IMR-90 (cell line): ENCODE measurements around the gene BRD4. TPM values are rescaled to one million over a fixed set of nuclear protein-coding genes. Genes with fewer than 3 reads are reported as not detected.
A peak's percentile ranks its signal among the peaks of the same experiment; 100 is the strongest.

Experiments
- ATAC-seq: fragments of 200-7000 bp; cut with Tn5 transposase; 2 replicates; pipeline ENCODE4 v1.9.1; 2020; ENCODE audit warnings: low read depth, mild to moderate bottlenecking, moderate library complexity
- BruUV-seq: library from RNA; stranded (reverse); fragments of 400-500 nt; replicated peaks from 2 replicates; lab custom pipeline; 2021; lab: Mats Ljungman, UMichigan
- CTCF ChIA-PET: fragments of 300-600 bp; formaldehyde crosslinking; extraction: SDS; loops from one replicate; lab custom pipeline; 2021; ENCODE audit warnings: antibody characterized with exemption; lab: Yijun Ruan, JAX
- POLR2A ChIA-PET: fragments of 300-600 bp; sonication (Branson Sonifier 250); formaldehyde crosslinking; loops from one replicate; lab custom pipeline; 2022; ENCODE audit warnings: antibody characterized with exemption; ENCODE audit not compliant: unreplicated experiment; lab: Charles Lee
- DNase-seq: peaks from one replicate; pipeline ENCODE4 v3.0.0; 2013
- H2AFZ ChIP-seq: replicated peaks from 2 replicates; pipeline ENCODE3; 2013; ENCODE audit warnings: low read length, mild to moderate bottlenecking; ENCODE audit not compliant: poor library complexity
- H2AK5ac ChIP-seq: 2 replicates; pipeline ENCODE4 v1.6.1; 2013; ENCODE audit warnings: low read depth, low read length, inconsistent platforms
- H2AK9ac ChIP-seq: replicated peaks from 2 replicates; pipeline ENCODE3; 2013; ENCODE audit warnings: mild to moderate bottlenecking, low read depth, low read length, moderate library complexity; ENCODE audit not compliant: poor library complexity
- H2BK120ac ChIP-seq: 2 replicates; pipeline ENCODE4 v1.6.1; 2013; ENCODE audit warnings: low read depth, low read length, inconsistent platforms
- H2BK15ac ChIP-seq: 3 replicates; pipeline ENCODE4 v1.6.1; 2013; ENCODE audit warnings: low read depth, low read length, inconsistent platforms
- H2BK20ac ChIP-seq: 2 replicates; pipeline ENCODE4 v1.6.1; 2013; ENCODE audit warnings: low read depth, mild to moderate bottlenecking, inconsistent platforms, low read length, moderate library complexity
- H2BK5ac ChIP-seq: 2 replicates; pipeline ENCODE4 v1.6.1; 2013; ENCODE audit warnings: mild to moderate bottlenecking, low read depth, low read length, inconsistent platforms; ENCODE audit not compliant: poor library complexity, severe bottlenecking
- H3K14ac ChIP-seq: replicated peaks from 2 replicates; pipeline ENCODE4 v1.6.1; 2013; ENCODE audit warnings: low read depth, low read length, inconsistent platforms
- H3K18ac ChIP-seq: 2 replicates; pipeline ENCODE4 v1.6.1; 2013; ENCODE audit warnings: low read depth, low read length, control low read depth
- H3K23ac ChIP-seq: 2 replicates; pipeline ENCODE4 v1.6.1; 2013; ENCODE audit warnings: low read depth, low read length, inconsistent platforms
- H3K27ac ChIP-seq: 2 replicates; pipeline ENCODE4 v1.5.1; 2013; ENCODE audit warnings: mild to moderate bottlenecking, control low read depth, low read length; ENCODE audit not compliant: insufficient read depth
- H3K27me3 ChIP-seq: 2 replicates; pipeline ENCODE4 v1.6.1; 2013; ENCODE audit warnings: low read length; ENCODE audit not compliant: control insufficient read depth, insufficient read depth
- H3K36me3 ChIP-seq: 2 replicates; pipeline ENCODE4 v1.6.1; 2013; ENCODE audit warnings: low read length, mixed read lengths; ENCODE audit not compliant: control insufficient read depth, insufficient read depth
- H3K4ac ChIP-seq: 2 replicates; pipeline ENCODE4 v1.6.1; 2013; ENCODE audit warnings: low read depth, low read length, inconsistent platforms
- H3K4me1 ChIP-seq: 2 replicates; pipeline ENCODE4 v1.6.1; 2013; ENCODE audit warnings: low read length, mixed read lengths; ENCODE audit not compliant: control insufficient read depth, insufficient read depth
- H3K4me2 ChIP-seq: 2 replicates; pipeline ENCODE4 v1.6.1; 2013; ENCODE audit warnings: low read depth, mild to moderate bottlenecking, control low read depth, low read length, moderate library complexity
- H3K4me3 ChIP-seq: 2 replicates; pipeline ENCODE4 v1.5.1; 2013; ENCODE audit warnings: low read depth, mild to moderate bottlenecking, control low read depth, low read length, moderate library complexity; ENCODE audit not compliant: insufficient read depth
- H3K56ac ChIP-seq: 2 replicates; pipeline ENCODE4 v1.6.1; 2013; ENCODE audit warnings: low read length, inconsistent platforms; ENCODE audit not compliant: insufficient read depth; ENCODE audit errors: extremely low read depth
- H3K79me1 ChIP-seq, 2 experiments: 2 replicates each; pipeline ENCODE4 v1.6.1; 2013; ENCODE audit warnings: low read length in 2 of 2, inconsistent platforms in 1 of 2, low read depth in 1 of 2
- H3K9ac ChIP-seq: 2 replicates; pipeline ENCODE4 v1.6.1; 2013; ENCODE audit warnings: low read depth, low read length, control low read depth
- H3K9me1 ChIP-seq: 2 replicates; pipeline ENCODE4 v1.6.1; 2013; ENCODE audit warnings: low read length, inconsistent platforms; ENCODE audit not compliant: insufficient read depth
- H3K9me3 ChIP-seq: 2 replicates; pipeline ENCODE4 v1.6.1; 2013; ENCODE audit warnings: low read length; ENCODE audit not compliant: control insufficient read depth, insufficient read depth
- H4K20me1 ChIP-seq: 2 replicates; pipeline ENCODE4 v1.6.1; 2013; ENCODE audit warnings: low read length, inconsistent platforms; ENCODE audit not compliant: insufficient read depth
- H4K5ac ChIP-seq: 2 replicates; pipeline ENCODE4 v1.6.1; 2013; ENCODE audit warnings: mild to moderate bottlenecking, low read depth, low read length, control low read depth
- H4K8ac ChIP-seq, 2 experiments: 2 replicates each; pipeline ENCODE4 v1.6.1; 2013; ENCODE audit warnings: low read depth in 2 of 2, low read length in 2 of 2, control low read depth in 1 of 2, inconsistent platforms in 1 of 2
- H4K91ac ChIP-seq: 2 replicates; pipeline ENCODE4 v1.6.1; 2013; ENCODE audit warnings: low read depth, low read length, inconsistent platforms; ENCODE audit not compliant: insufficient read depth
- CEBPB ChIP-seq: IDR thresholded peaks from 2 replicates; pipeline ENCODE4 v1.6.1; 2012; ENCODE audit warnings: low read depth, low read length, improper control_type of control experiment
- ELK1 ChIP-seq: fragments of 150-350 bp; IDR thresholded peaks from 2 replicates; pipeline ENCODE4 v1.6.1; 2016; ENCODE audit warnings: low read depth, mild to moderate bottlenecking, low read length, moderate library complexity, borderline replicate concordance
- MAFK ChIP-seq: IDR thresholded peaks from 2 replicates; pipeline ENCODE4 v1.6.1; 2012; ENCODE audit warnings: low read depth, low read length, improper control_type of control experiment
- MAZ ChIP-seq: IDR thresholded peaks from 2 replicates; pipeline ENCODE4 v1.6.1; 2012; ENCODE audit warnings: low read depth, mild to moderate bottlenecking, low read length, improper control_type of control experiment, moderate library complexity, borderline replicate concordance
- POLR2A ChIP-seq: IDR thresholded peaks from 2 replicates; pipeline ENCODE4 v1.6.1; 2012; ENCODE audit warnings: mild to moderate bottlenecking, low read depth, low read length
- RAD21 ChIP-seq: IDR thresholded peaks from 2 replicates; pipeline ENCODE4 v1.6.1; 2012; ENCODE audit warnings: low read length, improper control_type of control experiment
- WGBS, 2 experiments: methylation state at CpG; one replicate each; pipeline versions ENCODE4 v1.1.5 to v1.1.7; 2013; ENCODE audit warnings: missing lambda C conversion rate in 2 of 2; ENCODE audit not compliant: insufficient read length in 1 of 2; ENCODE audit errors: extremely low coverage in 2 of 2; 5-methylcytosine and 5-hydroxymethylcytosine counted together
- dilution Hi-C: fragments of 300-500 bp; cut with HindIII; formaldehyde crosslinking; loops from one replicate; pipeline ENCODE4 v1.14.3; 2018; ENCODE audit warnings: low sequenced_read_pairs; ENCODE audit not compliant: unreplicated experiment
- in situ Hi-C: fragments of 300-500 bp; cut with MboI; formaldehyde crosslinking; loops from 3 replicates; pipeline ENCODE4 v1.14.3; 2019; ENCODE audit warnings: low sequenced_read_pairs, inconsistent platforms, mixed read lengths
- intact Hi-C: fragments of 100-400 bp; cut with micrococcal nuclease; formaldehyde crosslinking; loops from 2 replicates; pipeline ENCODE4 v1.10.0; 2022
- polyA plus RNA-seq, 3 experiments: library from polyadenylated mRNA; depleted of rRNA; stranded (reverse); fragments of >200 nt; gene quantifications; 2 replicates each; pipeline ENCODE4 v1.2.3, GENCODE V29; 2012; ENCODE audit warnings: low replicate concordance in 1 of 3
- total RNA-seq: library from RNA; depleted of rRNA; stranded (reverse); fragments of >200 nt; gene quantifications from 2 replicates; pipeline ENCODE4 v1.2.3, GENCODE V29; 2012
- TF ChIP-seq, protein P1 (sequence below): conservative IDR thresholded peaks from 2 replicates; pipeline ENCODE4 v1.5.1; 2012; ENCODE audit warnings: mild to moderate bottlenecking, low read depth, low read length, improper control_type of control experiment

The BRD4 gene
- total and polyA plus RNA-seq, 2 of the 4 experiments (the other 2 are of a cell fraction) = 7.0 to 21.1 TPM

- intact Hi-C loops (no loop called here), dilution Hi-C loops (no loop called here), in situ Hi-C loops (no loop called here)
- peak overlapping the region; percentile 8; the same call in 1 of the 2 replicates for H2AK5ac ChIP-seq
- no peak overlapping the region for H2AFZ ChIP-seq
- H2BK20ac ChIP-seq = no peak overlapping the region
- peaks cover 10 to 32% of the 10 kb centered on the region in 2 experiments; a peak in 3 of 4 replicates for H3K79me1 ChIP-seq
- no peak overlapping the region for H3K27ac ChIP-seq
- H3K4ac ChIP-seq = no peak overlapping the region
- no peak overlapping the region for H2BK5ac ChIP-seq
- DNase-seq (no peak), ATAC-seq (no peak)
- no peak overlapping the region for H3K9ac ChIP-seq
- no peaks in the 10 kb centered on the region for H3K27me3 ChIP-seq
- no peak overlapping the region for H2AK9ac ChIP-seq
- H3K36me3 ChIP-seq = peaks cover 44% of the 10 kb centered on the region
- H3K4me2 ChIP-seq = no peak overlapping the region
- no peak overlapping the region for H2BK120ac ChIP-seq
- no peak overlapping the region for H3K18ac ChIP-seq
- H3K23ac ChIP-seq = no peak overlapping the region
- H3K14ac ChIP-seq = no peak overlapping the region
- no peaks in the 10 kb centered on the region for H3K9me3 ChIP-seq
- H4K5ac ChIP-seq = no peak overlapping the region
- H3K56ac ChIP-seq = no peak overlapping the region
- H4K20me1 ChIP-seq = peaks cover 14% of the 10 kb centered on the region
- peaks cover 2% of the 10 kb centered on the region for H3K4me1 ChIP-seq
- H3K9me1 ChIP-seq = peaks cover 4% of the 10 kb centered on the region
- no peak for TF ChIP-seq RAD21
- no peak for TF ChIP-seq POLR2A
- TF ChIP-seq, protein P1, sequence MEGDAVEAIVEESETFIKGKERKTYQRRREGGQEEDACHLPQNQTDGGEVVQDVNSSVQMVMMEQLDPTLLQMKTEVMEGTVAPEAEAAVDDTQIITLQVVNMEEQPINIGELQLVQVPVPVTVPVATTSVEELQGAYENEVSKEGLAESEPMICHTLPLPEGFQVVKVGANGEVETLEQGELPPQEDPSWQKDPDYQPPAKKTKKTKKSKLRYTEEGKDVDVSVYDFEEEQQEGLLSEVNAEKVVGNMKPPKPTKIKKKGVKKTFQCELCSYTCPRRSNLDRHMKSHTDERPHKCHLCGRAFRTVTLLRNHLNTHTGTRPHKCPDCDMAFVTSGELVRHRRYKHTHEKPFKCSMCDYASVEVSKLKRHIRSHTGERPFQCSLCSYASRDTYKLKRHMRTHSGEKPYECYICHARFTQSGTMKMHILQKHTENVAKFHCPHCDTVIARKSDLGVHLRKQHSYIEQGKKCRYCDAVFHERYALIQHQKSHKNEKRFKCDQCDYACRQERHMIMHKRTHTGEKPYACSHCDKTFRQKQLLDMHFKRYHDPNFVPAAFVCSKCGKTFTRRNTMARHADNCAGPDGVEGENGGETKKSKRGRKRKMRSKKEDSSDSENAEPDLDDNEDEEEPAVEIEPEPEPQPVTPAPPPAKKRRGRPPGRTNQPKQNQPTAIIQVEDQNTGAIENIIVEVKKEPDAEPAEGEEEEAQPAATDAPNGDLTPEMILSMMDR = no peak
- no peak for TF ChIP-seq CEBPB
- TF ChIP-seq MAFK = no peak
- no peak for TF ChIP-seq ELK1
- TF ChIP-seq MAZ = no peak
- WGBS, 2 experiments = 90% methylated on average over 11 of the region's 18 CpGs; no CpG with 5 or more reads in 1 of the 2 experiments
- CTCF ChIA-PET = no interaction called here
- no TSS peak for BruUV-seq
- H3K4me3 ChIP-seq = no peak overlapping the region
- no peak overlapping the region for H4K91ac ChIP-seq
- H4K8ac ChIP-seq = no peak overlapping the region
- POLR2A ChIA-PET = no interaction called here
- no peak overlapping the region for H2BK15ac ChIP-seq
Observed at GRCh38 chr19:15191514-15191913, 140.8 kb downstream of the BRD4 start.
